ENCODE data around the gene UBXN6.

The UBXN6 gene

GRCh38 chr19:4439243-4439642, 18.4 kb downstream of the UBXN6 start:
- no peak for DNase-seq (ENCODE audit: low spot score)

- DNase-seq (ENCODE audit: low spot score) = no peak
Measured at GRCh38 chr19:4437103-4437502, 20.5 kb downstream of the UBXN6 start.

GRCh38 chr19:4436231-4436630, 21.4 kb downstream of the UBXN6 start:
- no peak for DNase-seq (ENCODE audit: low spot score)

- no peak for DNase-seq (ENCODE audit: low spot score)
Measured at GRCh38 chr19:4434391-4434790, 23.2 kb downstream of the UBXN6 start.

GRCh38 chr19:4432918-4433506, 24.6 kb downstream of the UBXN6 start:
- DNase-seq (ENCODE audit: low spot score) = no peak

GRCh38 chr19:4431808-4432674, 25.6 kb downstream of the UBXN6 start:
- DNase-seq (ENCODE audit: low spot score) = peak; percentile 25

GRCh38 chr19:4431296-4431695, 26.3 kb downstream of the UBXN6 start:
- no peak for DNase-seq (ENCODE audit: low spot score)

GRCh38 chr19:4430760-4431159, 26.8 kb downstream of the UBXN6 start:
- peak; percentile 39 for DNase-seq (ENCODE audit: low spot score)

- no peak for DNase-seq (ENCODE audit: low spot score)
Measured at GRCh38 chr19:4429771-4430171, 27.8 kb downstream of the UBXN6 start.

- no peak for DNase-seq (ENCODE audit: low spot score)
Measured at GRCh38 chr19:4429256-4429655, 28.3 kb downstream of the UBXN6 start.

- no peak for DNase-seq (ENCODE audit: low spot score)
Measured at GRCh38 chr19:4428326-4428975, 29.1 kb downstream of the UBXN6 start.

- no peak for DNase-seq (ENCODE audit: low spot score)
Measured at GRCh38 chr19:4425537-4425936, 32.1 kb downstream of the UBXN6 start.

GRCh38 chr19:4423416-4424126, 34.0 kb downstream of the UBXN6 start:
- no peak for DNase-seq (ENCODE audit: low spot score)

- no peak for DNase-seq (ENCODE audit: low spot score)
Measured at GRCh38 chr19:4416268-4416667, 41.3 kb downstream of the UBXN6 start.

- no peak for DNase-seq (ENCODE audit: low spot score)
Measured at GRCh38 chr19:4415352-4415751, 42.2 kb downstream of the UBXN6 start.

- DNase-seq (ENCODE audit: low spot score) = no peak
Measured at GRCh38 chr19:4414800-4415321, 42.7 kb downstream of the UBXN6 start.

- no peak for DNase-seq (ENCODE audit: low spot score)
Measured at GRCh38 chr19:4414144-4414799, 43.3 kb downstream of the UBXN6 start.

- no peak for DNase-seq (ENCODE audit: low spot score)
Measured at GRCh38 chr19:4413588-4413987, 44.0 kb downstream of the UBXN6 start.

- no peak for DNase-seq (ENCODE audit: low spot score)
Measured at GRCh38 chr19:4409123-4409933, 48.3 kb downstream of the UBXN6 start.

- DNase-seq (ENCODE audit: low spot score) = no peak
Measured at GRCh38 chr19:4406626-4407025, 51.0 kb downstream of the UBXN6 start.

- no peak for DNase-seq (ENCODE audit: low spot score)
Measured at GRCh38 chr19:4405977-4406376, 51.6 kb downstream of the UBXN6 start.
